ENCODE measurements around the gene PREX1.

PREX1 gene

GRCh38 chr20:48801197-48801596 lies 26.6 kb downstream of the PREX1 start:
- Histone ChIP-seq H3K27me3 (replicated peaks; ENCODE audit: control insufficient read depth, insufficient read depth, low read length) (no peaks in the 10 kb centered on the region), H3K4me3 (replicated peaks; ENCODE audit: low read depth, low read length) (no peak overlapping the region), H3K36me3 (ENCODE audit: control insufficient read depth, insufficient read depth, low read length) (peaks cover 4% of the 10 kb centered on the region)
- TF ChIP-seq, protein P1, sequence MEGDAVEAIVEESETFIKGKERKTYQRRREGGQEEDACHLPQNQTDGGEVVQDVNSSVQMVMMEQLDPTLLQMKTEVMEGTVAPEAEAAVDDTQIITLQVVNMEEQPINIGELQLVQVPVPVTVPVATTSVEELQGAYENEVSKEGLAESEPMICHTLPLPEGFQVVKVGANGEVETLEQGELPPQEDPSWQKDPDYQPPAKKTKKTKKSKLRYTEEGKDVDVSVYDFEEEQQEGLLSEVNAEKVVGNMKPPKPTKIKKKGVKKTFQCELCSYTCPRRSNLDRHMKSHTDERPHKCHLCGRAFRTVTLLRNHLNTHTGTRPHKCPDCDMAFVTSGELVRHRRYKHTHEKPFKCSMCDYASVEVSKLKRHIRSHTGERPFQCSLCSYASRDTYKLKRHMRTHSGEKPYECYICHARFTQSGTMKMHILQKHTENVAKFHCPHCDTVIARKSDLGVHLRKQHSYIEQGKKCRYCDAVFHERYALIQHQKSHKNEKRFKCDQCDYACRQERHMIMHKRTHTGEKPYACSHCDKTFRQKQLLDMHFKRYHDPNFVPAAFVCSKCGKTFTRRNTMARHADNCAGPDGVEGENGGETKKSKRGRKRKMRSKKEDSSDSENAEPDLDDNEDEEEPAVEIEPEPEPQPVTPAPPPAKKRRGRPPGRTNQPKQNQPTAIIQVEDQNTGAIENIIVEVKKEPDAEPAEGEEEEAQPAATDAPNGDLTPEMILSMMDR (IDR thresholded peaks at IDR 0.05; ENCODE audit: insufficient read depth, low read length, poor library complexity, severe bottlenecking), result no peak
- no peak for DNase-seq (ENCODE audit: extremely low read depth, insufficient read length)

- no peak overlapping the region for H3K4me3 ChIP-seq (replicated peaks; ENCODE audit: low read depth, low read length)
- DNase-seq (ENCODE audit: extremely low read depth, insufficient read length), result no peak
- TF ChIP-seq, protein P1 (IDR thresholded peaks at IDR 0.05; ENCODE audit: insufficient read depth, low read length, poor library complexity, severe bottlenecking), result no peak
Measured at GRCh38 chr20:48800177-48800576, 27.6 kb downstream of the PREX1 start.

DNA sequence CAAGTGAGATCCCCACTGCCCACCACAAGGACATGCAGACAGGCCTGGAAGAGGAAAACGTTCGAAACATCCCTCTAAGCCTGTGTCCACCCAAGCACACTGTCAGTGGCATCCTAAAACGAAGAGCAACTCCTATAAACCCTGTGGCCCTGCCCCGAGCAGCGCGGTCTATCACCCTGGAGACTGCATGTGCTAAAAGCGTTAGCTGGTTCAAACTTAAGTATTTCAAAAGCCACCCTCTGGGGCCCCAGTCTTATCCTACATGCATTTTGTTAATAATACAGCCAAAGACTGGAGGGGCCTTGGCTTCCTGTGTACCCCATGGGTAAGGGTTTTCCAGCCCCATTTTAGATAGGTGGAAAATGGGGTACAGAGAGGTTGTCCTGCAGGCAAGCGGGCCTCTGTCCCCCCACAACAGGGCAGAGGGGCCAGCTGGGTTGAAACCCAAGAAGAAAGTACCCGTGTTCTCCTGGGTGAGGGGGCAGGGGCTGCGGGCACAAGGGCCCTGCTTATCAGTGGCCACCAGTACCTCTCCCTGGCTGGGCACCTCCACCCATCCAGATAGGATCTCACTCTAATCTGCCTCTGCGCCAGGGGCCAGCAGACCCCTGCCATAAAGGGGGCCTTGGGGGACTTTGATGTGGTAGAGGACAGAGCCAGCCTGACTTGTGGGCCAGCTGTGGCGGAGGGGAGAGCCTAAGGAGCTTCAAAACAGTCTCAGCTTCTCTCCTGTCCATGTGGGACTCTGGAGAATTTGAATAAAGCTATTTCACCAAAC lies 28.3 kb downstream of the PREX1 start:
- H3K36me3 ChIP-seq (ENCODE audit: control insufficient read depth, insufficient read depth, low read length), result peaks cover 1% of the 10 kb centered on the region
- DNase-seq (ENCODE audit: extremely low read depth, insufficient read length), result no peak
- no peaks in the 10 kb centered on the region for H3K27me3 ChIP-seq (replicated peaks; ENCODE audit: control insufficient read depth, insufficient read depth, low read length)
- no peak overlapping the region for H3K4me3 ChIP-seq (replicated peaks; ENCODE audit: low read depth, low read length)
- TF ChIP-seq, protein P1 (IDR thresholded peaks at IDR 0.05; ENCODE audit: insufficient read depth, low read length, poor library complexity, severe bottlenecking), result no peak

More at GRCh38 chr20:48800177-48800576, 27.6 kb downstream of the PREX1 start:
- H3K36me3 ChIP-seq (ENCODE audit: control insufficient read depth, insufficient read depth, low read length), result peaks cover 5% of the 10 kb centered on the region
- H3K27me3 ChIP-seq (replicated peaks; ENCODE audit: control insufficient read depth, insufficient read depth, low read length), result no peaks in the 10 kb centered on the region

- DNase-seq (ENCODE audit: extremely low read depth, insufficient read length), result no peak
- no peaks in the 10 kb centered on the region for H3K27me3 ChIP-seq (replicated peaks; ENCODE audit: control insufficient read depth, insufficient read depth, low read length)
- H3K4me3 ChIP-seq (replicated peaks; ENCODE audit: low read depth, low read length), result no peak overlapping the region
- H3K36me3 ChIP-seq (ENCODE audit: control insufficient read depth, insufficient read depth, low read length), result peaks cover 1% of the 10 kb centered on the region
- TF ChIP-seq, protein P1 (IDR thresholded peaks at IDR 0.05; ENCODE audit: insufficient read depth, low read length, poor library complexity, severe bottlenecking), result no peak
Measured at GRCh38 chr20:48797850-48798747, 29.7 kb downstream of the PREX1 start.

GRCh38 chr20:48797275-48797825 lies 30.4 kb downstream of the PREX1 start:
- H3K36me3 ChIP-seq (ENCODE audit: control insufficient read depth, insufficient read depth, low read length), result peaks cover 1% of the 10 kb centered on the region
- no peak for DNase-seq (ENCODE audit: extremely low read depth, insufficient read length)
- TF ChIP-seq, protein P1 (IDR thresholded peaks at IDR 0.05; ENCODE audit: insufficient read depth, low read length, poor library complexity, severe bottlenecking), result no peak
- H3K4me3 ChIP-seq (replicated peaks; ENCODE audit: low read depth, low read length), result no peak overlapping the region
- no peaks in the 10 kb centered on the region for H3K27me3 ChIP-seq (replicated peaks; ENCODE audit: control insufficient read depth, insufficient read depth, low read length)
